ENCODE measurements around the gene SCART1.
"Not testable (repeated sequence)": the region's sequence is repeated elsewhere in the genome, so short reads cannot be mapped to it uniquely, and the experiment has no call there.

SCART1 gene

GRCh38 chr10:133457100-133457841 is 3.5 kb downstream of the SCART1 start:
- DNase-seq, result no peak

GRCh38 chr10:133458021-133458709 is 4.4 kb downstream of the SCART1 start:
- no peak for DNase-seq

GRCh38 chr10:133458710-133459453 is 5.1 kb downstream of the SCART1 start:
- DNase-seq, result no peak

- DNase-seq, result no peak
These were observed 5.9 kb downstream of the SCART1 start for GRCh38 chr10:133459454-133460207.

GRCh38 chr10:133460208-133460769 is 6.5 kb downstream of the SCART1 start:
- DNase-seq, result no peak

- DNase-seq, result no peak
These were observed 7.3 kb downstream of the SCART1 start for GRCh38 chr10:133461027-133461426.

- DNase-seq, result no peak
These were observed 8.1 kb downstream of the SCART1 start for GRCh38 chr10:133461841-133462240.

- no peak for DNase-seq
These were observed 9.0 kb downstream of the SCART1 start for GRCh38 chr10:133462512-133463305.

- DNase-seq, result no peak
These were observed 10.9 kb downstream of the SCART1 start for GRCh38 chr10:133464582-133465031.

- no peak for DNase-seq
These were observed 11.6 kb downstream of the SCART1 start for GRCh38 chr10:133465191-133465949.

GRCh38 chr10:133465950-133466474 is 12.3 kb downstream of the SCART1 start:
- no peak for DNase-seq

- no peak for DNase-seq
These were observed 13.0 kb downstream of the SCART1 start for GRCh38 chr10:133466683-133467275.

GRCh38 chr10:133467286-133467911 is 13.7 kb downstream of the SCART1 start:
- no peak for DNase-seq

GRCh38 chr10:133469205-133469604 is 15.5 kb downstream of the SCART1 start:
- not testable (repeated sequence) for DNase-seq

- no peak for DNase-seq
These were observed 17.8 kb downstream of the SCART1 start for GRCh38 chr10:133471300-133472109.

GRCh38 chr10:133473270-133473669 is 19.5 kb downstream of the SCART1 start:
- no peak for DNase-seq

GRCh38 chr10:133474027-133474426 is 20.3 kb downstream of the SCART1 start:
- DNase-seq, result no peak

- DNase-seq, result no peak
These were observed 21.1 kb downstream of the SCART1 start for GRCh38 chr10:133474665-133475424.
